HG03196 (cell line): ENCODE measurements around the gene TEX22.

Source experiments
- ATAC-seq: cut with Tn5 transposase; IDR thresholded peaks from one replicate; pipeline ENCODE4 v1.9.1; 2021; ENCODE audit not compliant: unreplicated experiment

The TEX22 gene

DNA sequence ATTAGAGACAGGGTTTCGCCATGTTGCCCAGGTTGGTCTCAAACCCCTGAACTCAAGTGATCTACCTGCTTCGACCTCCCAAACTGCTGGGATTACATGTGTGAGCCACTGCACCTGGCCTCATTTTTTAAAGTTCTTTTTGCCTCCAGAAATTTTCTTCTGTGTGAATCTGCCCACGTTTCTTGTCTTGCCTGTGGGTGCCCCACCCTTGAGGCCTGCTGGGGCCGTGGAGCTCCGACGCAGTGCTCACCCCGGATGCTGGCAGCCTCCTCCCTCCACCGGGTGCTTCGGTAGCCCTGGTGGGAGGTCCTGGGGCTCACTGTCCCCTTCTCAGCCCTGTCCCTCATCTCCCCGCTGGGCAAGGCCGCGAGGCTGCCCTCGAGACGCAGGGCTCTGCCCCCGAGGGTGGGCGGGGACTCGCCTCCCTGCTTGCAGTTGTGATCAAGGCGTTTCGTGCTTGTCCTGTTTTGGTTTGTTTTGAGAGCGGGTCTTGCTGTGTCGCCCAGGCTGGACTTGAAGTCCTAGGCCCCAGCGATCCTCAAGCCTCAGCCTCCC is 56.8 kb downstream of the TEX22 start:
- no peak for ATAC-seq

DNA sequence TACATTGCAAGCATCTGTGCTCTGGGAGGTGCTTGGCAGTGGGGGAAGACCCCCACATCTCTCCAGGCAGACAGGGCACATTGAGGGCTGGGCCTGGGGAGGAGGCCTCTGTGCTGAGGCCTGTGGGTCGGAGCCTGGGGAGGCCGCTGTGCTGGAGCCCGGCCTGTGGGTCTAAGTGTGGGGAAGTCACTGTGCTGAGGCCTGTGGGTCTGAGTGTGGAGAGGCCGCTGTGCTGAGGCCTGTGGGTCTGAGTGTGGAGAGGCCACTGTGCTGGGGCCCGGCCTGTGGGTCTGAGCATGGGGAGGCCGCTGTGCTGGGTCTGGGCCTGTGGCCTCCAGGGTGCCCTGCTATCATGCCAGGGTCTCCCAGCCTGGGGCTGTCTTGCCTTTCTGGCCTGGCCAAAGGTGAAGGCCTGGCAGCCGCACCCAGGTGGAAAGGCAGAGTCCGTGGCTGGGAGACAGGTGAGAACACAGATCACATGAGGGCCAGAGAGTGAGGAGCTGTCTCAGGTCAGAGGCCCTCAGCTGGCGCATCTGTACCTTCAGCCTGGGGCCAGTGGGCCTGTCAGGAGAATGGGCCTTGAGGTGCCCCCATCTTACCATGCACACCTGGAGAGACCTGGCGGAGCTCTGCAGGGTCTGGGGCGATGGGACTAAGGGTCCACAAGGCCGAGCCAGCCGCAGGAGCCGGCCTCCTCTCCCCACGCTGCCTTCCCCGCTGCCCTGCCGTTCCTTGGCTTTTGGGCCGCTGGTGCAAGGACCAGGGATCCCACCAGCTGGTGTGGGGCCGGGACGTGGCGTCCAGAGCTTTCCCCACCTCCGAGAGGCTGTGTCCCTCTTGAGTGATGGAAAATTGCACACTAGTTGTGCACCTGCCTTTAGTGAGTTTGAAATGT is 57.7 kb downstream of the TEX22 start:
- no peak for ATAC-seq

DNA sequence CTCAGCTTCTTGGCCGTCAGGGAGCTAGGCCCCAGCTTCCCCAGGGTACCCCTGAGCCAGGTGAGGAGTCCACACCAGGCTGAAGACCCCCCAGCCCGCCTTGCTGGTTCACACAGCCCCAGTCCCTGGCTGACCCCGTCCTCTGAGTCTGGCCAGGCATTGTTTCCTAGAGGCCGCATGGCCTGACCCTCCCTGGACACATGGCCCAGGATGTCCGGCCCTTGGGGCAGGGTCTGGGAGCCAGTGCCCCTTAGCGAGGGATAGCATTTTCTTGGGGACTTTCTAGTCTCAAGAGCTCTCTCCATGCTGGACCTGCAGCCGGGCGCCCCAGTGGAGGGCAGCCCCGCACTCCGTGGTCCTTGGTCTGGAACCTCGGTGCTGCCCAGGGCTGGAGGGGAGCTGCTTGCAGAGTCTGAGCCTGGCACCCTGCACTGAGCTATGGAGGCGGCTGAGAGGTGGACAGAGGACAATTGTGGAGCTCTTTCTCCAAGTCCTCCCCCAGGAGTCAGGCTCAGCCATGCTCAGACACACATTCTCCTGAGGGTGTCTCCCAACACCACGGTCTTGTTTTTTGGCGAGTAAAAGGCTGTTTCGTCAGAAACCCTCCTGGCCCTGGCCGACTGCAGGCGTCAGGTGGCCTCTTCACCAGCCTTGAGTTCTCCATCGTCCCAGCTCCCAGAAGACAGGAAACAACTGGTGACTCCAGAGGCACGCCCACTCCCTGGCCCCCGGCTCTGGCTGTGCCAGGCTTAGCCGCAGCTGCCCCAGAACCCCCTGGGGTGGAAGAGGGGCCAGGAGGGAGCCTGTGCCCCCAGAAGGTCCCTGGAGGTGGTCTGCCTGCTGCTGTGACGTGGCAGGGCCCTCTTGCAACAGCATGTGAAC is 58.6 kb downstream of the TEX22 start:
- no peak for ATAC-seq

DNA sequence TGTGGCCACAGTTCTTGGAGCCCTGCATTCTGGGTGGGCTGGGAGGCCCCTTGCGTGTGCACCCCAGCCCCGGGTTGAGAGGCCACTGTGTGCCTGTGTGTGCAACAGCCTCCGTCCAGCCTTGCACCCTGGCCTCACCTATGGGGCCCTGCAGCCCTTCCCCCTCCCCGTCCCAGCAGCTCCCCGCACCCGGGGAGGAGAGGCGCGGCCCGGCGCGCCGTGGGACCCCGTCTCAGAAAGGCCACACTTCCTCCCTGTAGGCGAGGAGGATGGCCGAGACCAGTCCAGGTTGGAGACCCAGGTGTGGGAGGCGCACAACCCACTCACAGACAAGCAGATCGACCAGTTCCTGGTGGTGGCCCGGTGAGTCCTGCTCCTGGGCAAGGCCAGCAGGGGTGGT is 59.7 kb downstream of the TEX22 start:
- ATAC-seq, result no peak

DNA sequence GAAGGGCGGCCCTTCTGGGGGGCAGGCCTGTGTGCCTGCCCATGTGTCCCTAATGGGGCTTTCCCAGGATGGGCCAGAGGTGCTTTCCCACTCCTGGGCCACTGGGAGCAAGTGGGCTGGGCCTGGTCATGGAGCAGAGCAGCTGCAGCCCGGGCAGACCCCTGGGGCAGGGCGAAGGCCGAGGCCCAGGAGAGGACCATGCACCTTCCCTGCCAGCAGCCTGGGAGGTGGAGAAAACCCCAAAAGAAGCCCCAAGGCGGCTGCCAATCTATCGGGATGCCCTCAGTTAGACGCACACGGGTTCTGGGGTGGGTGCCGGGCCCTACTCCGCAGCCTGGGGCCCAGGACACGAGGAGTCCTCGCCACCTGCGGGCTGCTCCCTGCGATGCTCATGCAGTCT is 60.2 kb downstream of the TEX22 start:
- no peak for ATAC-seq

DNA sequence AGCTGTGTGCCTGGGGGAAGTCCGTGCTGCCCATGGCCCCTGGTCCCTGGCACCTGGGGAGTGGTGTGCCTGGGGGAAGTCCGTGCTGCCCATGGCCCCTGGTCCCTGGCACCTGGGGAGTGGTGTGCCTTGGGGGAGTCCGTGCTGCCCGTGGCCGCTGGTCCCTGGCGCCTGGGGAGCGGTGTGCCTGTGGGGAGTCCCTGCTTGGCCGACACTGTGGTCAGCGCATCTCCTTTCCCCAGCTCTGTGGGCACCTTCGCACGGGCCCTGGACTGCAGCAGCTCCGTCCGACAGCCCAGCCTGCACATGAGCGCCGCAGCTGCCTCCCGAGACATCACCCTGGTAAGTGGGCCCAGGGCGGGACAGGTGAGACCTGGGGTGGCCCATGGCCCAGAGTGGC is 61.8 kb downstream of the TEX22 start:
- no peak for ATAC-seq

DNA sequence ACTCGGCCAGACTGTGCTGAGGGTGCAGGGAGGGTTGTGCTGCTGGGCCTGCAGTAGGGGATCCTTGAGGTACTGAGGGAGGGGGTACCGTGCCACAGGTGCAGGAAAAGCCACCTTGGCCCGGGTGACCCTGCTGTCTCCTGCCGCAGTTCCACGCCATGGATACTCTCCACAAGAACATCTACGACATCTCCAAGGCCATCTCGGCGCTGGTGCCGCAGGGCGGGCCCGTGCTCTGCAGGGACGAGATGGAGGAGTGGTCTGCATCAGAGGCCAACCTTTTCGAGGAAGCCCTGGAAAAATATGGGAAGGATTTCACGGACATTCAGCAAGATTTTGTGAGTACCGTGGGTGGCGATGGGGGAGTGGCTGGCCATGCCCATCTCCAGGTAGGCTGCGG is 62.3 kb downstream of the TEX22 start:
- ATAC-seq, result no peak

DNA sequence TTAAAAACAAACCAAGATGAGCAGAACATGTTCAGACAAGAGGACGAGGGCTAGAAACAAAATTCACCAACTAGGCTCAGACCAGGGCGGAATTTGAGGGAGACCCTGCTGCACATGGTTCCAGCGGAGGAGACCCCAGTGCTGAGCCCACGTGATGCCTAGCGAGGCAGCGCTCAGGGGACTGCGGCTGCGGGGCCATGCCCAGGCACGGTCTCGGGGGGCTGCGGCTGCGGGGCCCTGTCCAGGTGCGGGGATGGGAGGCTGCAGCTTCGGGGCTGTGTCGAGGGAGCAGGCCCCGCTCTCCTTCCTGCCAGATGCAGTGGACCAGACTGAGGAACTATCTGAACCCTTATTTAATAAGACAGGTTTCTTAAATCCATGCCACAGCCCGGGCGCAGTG is 63.6 kb downstream of the TEX22 start:
- ATAC-seq, result no peak
